ENCODE data around the gene KDSR.

Gene KDSR

DNA sequence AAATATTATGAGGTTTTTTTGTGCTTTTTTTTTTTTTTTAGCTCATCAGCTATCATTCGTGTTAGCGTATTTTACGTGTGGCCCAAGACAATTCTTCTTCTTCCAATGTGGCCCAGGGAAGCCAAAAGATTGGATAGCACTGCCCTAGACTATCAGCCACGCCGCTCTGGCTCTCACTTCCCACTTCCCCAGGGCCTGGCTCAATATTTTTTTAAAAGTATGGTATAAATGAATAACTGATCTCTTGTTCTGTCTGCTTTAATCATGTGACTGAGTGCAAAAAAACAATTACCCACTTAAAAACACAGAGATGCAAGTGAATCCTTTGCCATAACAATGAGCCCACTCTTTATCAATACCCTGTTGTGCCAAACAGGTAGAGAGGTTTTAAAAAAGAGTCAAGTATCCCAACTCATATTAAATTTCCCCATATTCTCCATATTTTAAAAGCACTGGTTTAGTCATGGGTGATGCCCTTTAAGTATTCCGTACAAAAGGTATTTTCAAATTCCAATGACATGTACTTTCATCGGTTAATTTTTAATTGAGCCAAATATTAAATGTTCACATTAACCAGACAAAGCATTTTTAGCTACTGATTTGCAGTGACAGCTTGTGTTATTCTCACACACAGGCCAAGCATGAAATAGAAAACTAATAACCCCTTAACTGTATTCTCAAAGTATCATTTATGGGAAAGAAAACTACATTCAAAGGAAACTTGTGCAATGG, 60.0 kb downstream of the KDSR start:
- DNase-seq (ENCODE audit: low read depth): no peak

DNA sequence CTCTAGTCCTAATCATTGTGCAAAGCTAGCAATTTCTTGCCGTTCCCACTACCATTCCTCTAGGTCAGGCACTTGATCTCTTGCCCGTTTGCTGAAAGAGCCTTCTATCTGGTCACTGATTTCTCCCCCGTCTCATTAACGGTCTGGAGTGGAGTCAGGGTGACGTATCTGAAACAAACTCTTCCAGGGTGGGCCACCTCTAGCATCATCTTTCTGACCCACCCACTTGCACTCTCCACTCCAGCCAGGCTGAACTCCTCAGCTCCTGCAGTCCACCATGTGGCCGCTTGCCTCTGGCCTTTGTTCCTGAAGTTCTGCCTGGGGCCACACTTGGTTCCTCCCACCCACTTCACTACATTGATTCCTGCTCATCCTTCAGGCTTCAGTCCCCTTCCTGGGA, 60.8 kb downstream of the KDSR start:
- DNase-seq (ENCODE audit: low read depth): no peak

DNA sequence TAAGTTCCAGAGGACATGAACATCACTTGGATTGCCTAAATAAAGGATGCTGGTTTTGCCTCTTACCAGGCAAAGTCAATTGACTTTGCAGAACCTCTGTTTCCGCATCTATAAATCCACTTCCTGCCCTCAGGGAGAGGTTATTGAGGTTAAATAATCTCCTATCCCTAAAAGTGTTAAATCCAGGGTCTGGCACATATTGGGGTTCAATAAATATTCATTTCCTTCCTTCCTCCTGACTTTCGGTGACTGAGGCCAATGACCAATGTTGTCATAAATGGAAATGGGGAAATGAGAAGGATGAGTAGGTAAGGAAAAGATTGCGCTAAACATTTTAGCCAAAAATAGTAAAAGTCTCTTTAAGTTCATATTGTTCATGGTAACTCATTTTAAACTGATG, 63.5 kb downstream of the KDSR start:
- DNase-seq (ENCODE audit: low read depth): no peak

DNA sequence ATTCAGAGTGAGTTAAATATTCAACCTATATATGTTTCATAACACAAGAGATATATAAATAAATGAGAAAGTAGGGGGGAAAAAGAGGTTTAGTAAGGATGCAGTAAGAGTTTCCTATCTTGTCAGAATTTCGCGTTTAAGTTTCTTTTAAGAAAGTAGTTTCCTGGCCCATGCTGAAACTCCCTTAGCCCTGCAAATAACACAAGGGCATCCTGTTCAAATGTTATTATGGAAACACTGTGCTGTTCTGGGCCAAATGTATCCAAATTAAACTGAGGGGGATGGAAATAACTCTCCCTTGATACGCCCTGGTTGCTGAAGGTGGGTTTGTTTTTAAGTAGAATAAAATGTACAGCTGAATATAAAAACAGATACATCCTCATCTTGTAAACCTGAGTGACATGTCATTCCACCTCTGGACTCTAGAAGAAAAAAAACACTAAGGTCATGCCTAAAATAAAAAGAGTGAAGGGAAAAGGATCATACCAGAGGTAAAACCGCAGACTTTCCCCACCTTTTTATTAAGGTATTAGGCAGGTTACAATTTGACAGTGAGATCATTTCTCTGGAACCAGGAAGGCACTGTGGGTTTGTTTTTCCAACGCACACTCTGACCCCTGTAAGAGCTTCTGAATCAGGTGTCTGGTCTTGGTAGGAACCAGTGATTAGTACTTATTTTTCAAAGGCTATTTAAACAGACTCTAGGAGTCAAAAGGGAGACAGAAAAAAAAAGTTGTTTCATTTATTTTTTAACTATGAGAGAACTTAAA, 64.2 kb downstream of the KDSR start:
- no peak for DNase-seq (ENCODE audit: low read depth)

DNA sequence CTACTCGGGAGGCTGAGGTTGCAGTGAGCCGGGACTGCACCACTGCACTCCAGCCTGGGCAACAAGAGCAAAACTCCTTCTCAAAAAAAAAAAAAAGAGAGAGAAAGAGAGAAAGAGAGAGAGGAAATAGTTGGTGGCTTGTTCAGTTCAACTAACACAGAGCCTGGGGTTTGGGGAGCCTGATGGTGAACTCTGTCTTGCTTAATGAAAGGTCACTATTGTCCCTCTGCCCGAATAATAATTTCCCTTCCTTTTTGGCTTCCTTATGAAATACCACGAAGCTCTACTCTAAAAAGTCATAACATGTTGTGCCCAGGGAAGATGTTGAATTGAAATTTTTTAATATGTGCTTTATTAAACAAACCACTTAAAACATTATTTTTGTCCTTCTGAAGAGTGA, 64.8 kb downstream of the KDSR start:
- DNase-seq (ENCODE audit: low read depth): no peak

DNA sequence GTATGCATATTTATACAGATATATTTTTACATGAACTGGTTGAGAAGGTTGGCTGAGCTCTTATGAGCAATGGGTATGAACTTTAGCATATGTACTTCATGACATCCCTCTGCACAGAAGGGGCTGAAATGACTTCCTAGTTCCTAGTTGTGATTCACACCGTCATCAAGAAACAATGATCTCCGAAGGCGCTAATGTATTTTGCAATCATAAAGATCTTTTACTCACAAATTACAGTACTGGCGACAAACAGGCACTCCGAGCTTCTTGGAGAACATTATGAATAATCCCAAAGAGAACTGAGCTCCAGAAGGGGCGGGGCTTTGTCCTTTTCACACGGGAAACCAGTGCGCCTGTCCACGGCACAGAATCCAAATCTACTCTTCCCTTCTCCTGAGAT, 65.6 kb downstream of the KDSR start:
- DNase-seq (ENCODE audit: low read depth): no peak

DNA sequence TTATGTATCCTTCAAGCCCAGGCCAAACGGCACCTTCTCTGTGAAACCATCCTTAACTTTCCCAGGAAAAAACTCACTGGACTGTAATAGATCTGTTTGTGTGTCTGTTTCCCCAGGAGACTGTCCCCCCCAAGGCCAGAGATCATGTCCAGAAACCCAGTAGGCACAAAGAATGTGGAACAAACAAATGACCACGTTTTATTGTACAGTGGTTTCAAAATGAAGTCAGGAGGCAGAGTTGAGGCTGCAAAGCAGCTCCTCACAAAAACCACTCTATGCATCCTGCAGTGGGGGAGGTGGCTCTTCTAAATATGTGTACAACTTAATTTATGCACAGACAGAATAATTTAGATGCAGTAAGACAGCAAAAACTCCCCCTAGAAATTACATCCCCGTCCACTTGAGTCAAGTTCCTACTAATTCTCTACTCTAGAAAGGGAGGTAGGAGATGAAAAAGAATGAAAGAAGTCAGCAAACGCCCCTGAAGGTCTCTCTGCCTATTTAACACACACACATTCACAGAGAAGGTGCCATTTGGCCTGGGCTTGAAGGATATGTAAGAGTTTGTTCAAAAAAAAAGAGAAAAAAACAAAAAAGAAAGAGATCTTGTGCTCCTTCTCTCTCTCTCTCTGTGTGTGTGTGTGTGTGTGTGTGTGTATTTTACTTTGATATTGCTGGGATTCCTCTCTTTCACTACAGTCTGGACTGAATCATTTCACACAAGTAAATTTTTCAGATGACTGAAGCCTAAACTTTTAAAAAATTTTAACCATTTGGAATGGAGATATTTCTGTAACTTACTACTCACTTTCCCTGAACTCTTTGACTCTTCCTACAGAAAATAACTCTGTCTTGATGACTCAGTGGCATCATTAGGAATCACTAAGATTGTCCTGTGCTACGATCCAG, 66.9 kb downstream of the KDSR start:
- DNase-seq (ENCODE audit: low read depth): no peak

DNA sequence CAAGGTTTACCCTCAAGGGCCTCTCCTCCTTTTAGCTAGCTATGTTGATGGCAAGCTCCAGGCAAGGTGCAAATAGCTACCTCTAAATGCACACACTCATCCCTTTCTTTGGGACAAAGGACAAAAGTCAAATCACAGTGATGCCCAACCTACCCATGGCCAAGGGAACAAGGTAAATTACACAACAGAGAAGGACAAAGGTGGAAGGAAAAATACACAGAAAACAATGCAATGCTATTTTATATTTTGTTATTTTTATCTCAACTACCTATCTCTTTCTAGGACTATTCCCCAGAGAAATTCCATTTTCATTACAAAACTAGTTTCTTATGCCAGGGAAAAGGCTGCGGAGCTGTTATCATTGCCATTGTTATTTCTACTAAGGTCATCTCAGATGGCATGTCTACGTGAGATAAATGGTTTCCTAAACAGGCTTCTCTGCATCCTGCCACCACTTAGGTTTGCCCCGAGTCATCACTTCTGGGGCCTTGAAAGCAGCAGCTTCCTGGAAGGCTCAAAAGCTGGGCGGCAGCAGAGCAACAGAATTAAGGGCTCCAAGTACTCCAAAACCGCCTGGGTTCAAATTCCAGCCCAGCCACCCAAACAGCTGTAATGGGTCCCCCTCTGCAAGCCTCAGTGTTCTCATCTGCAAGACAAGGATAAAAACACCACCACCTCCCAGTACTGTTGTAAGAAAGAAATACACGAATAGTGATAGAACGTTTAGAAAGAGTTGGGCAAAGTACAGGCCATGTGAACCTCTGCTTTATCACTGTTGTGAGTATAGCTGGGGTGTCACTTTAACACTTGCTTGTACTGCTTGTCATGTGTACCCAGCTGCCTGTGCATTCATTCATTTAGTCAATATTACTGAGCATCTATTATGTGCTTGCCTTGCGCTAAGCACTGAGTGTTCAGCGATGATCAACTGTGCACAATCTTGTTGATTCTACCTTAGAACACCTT, 68.3 kb downstream of the KDSR start:
- DNase-seq (ENCODE audit: low read depth): no peak

DNA sequence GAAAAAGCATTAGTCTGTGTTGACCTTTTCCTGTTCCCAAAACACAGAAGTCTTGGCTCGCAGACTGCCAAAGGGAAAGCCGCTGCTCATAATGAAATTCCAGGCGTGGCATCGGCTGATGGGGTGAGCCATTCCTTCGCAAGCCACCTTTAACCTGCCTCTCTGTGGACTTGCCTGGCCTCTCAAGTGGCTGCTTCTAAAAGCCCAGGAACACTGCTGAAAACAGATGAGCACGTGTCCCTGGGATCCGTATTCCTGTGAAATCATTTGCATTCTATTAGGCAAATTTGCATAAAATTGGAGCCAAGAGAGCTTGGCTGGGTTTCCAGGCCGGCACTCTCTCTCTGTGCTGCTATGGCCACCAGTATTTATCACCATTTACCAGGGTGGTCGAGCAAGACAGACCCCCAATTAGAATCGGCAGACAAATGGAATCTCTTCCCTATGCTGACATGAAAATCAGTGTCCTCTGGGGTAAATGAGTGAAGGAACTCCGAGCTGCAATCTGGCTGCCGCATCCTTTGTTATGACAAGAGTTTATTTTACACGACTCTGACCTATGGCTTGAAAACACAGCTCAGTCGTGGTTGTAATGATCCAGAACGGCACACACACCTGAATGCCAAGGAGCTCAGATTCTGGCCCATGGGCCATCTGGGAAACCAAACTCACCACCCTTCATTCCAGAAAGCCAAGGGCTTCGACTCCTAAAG, 69.2 kb downstream of the KDSR start:
- DNase-seq (ENCODE audit: low read depth): no peak

DNA sequence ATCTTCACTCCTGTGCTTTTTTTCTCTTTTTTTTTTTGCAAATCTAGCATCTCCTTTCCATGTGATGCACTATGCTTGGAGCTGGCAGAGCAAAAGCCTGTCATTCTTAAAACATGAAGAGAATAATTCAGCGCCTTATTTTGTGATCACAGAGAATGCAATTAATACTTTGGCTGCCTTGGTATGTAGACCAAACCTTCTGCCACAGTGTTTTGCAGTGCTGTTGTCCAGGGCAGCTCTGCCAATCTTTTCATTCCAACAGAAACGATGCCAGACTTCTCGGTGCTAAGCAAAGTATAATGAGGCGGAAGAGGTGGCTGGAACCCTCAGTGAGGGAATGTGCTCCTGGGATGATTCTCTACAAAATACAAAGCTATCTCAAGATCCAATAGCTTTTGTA, 73.1 kb downstream of the KDSR start:
- DNase-seq (ENCODE audit: low read depth): no peak

DNA sequence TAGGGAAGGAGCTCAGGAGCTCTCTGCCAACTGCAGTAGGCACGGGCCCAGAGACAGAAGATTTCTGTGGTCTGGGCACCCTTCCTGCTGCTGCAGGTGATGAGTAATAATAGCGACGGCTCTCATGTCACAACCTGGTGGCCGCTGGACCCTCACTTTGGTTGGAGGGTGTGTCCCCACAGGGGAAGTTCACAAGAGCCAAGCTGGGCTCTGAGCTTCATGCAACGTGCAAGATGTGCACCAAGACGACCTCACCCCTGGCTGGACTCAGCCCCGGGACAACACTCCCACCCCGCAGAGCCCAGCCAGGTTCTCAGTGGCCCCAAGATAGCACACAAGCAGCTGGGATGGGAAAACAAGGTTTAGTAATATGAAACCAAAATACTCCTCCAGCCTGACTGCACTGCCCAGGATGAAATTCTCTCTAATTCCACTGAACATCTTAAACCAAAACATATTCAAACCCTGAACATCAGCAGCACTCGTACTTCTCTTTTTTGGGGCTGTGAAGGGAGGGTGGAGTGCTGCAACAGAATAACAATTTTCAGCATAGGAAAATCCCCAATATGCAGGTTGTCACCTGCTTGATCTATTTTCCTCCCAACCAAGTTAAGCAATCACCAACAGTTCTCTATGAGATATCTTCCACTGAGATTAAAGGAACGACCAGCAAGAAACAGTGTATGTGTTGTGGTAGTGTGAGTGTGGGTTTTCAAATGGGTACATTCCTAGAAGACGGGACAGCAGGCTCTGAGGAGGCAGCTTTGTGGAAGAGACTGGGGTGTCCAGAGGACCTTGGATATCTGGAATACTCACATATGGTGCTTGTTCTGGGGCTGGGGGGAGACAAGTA, 73.9 kb downstream of the KDSR start:
- no peak for DNase-seq (ENCODE audit: low read depth)

DNA sequence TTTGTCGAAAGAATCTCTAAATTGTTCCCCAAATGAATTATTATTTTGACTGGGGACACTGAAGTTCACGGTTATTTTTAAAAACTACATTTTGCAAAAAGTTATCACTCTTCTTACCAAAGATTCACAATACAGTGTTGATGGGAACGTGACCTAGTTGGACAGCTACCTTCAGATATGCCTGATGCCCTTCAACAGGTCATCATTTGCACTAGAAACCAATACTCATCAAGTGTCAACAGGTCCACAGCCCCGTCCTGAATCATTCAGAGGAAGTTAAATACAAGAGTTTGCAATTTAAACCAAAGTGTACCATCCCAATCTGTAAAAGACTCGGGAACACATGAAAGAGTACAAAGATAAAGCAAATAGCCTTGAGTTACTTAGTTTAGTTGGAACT, 75.7 kb downstream of the KDSR start:
- no peak for DNase-seq (ENCODE audit: low read depth)

DNA sequence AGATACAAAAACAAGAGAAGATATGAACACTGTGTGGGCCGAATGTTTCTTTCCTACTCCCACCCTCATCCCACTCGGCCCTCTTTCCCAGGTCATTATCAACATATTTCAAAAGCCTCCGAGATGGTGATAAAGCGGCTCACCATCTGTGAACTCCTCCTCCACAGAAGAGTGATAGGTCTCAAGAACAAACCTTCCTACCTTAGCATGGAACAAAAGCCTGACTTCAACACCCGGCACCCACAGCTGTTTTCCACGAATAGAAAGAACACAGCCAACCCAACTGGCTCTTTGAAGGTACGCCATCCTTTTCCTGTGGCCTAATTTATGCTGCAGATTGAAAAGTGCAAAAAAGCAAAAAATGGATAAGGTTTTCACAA, 76.2 kb downstream of the KDSR start:
- DNase-seq (ENCODE audit: low read depth): peak; percentile 14

DNA sequence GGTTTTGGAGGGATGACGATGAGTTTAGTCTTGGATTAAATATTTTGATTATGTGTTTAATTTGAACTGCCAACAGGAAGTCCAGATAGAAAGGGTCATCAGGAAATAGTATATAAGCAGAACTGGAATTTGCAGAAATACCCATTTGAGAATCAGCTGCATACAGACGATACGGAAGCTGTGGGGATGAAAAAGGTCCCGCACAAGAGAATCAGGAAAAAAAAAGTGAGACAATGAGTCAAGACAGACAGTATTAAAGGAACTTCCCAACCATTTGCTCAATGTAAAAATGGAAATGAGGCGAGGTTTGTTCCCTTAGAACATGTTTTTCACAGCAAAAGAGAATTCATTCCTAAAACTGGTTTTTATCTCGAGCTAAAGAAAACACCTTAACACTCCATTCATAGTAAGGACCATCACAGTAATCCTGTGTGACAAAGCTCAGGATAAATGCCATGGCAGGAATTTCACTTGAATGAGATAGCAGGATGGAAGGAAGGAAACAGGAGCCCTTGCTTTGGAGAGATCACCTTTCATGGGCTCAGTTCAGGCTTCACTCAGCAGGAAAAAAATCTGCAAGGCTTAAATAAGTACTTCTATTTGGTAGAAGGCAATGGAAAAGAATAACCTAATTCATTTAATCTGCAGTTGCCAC, 76.7 kb downstream of the KDSR start:
- no peak for DNase-seq (ENCODE audit: low read depth)

DNA sequence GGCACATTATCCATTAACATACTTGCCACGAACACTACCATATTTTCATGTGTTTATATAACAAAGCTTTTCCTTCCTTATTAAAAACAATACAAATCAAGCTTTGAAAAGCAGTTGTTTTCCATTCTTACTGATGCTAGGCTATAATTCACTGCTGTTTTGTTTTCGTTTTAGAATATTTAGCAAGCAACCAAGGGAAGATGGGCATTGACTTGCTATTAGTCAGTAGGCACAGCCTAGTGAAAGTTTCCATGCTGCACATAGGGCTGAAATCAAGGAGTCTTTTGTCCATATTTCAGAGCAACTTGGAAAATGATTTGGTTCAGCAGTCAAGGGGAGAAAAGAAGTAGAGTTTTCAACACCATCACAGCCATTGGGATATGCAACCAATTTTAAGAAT, 78.7 kb downstream of the KDSR start:
- DNase-seq (ENCODE audit: low read depth): no peak

DNA sequence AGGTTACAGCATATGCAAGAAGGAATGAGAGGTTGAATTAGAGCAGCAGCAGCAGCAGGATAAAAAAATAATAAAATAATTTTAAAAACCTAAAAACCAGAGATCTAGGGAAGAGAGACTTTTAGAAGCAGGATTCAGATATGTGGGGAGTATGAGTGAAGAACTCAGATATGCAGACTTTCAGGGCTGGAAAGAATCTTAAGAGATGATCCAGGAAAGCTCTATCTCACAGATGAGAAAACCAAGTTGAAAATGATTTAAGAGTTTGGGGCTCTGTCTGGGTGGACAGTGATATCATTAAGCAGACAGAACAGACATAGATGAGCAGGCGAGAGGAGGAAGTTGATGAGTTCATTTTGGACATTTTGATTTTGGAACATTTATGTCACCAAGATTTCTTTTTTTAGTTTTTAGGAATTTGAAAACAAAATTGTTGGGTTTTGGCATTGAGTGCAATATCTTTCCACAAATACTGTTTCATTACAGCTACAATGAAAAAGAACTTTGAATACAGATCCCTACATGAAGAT, 79.2 kb downstream of the KDSR start:
- no peak for DNase-seq (ENCODE audit: low read depth)

DNA sequence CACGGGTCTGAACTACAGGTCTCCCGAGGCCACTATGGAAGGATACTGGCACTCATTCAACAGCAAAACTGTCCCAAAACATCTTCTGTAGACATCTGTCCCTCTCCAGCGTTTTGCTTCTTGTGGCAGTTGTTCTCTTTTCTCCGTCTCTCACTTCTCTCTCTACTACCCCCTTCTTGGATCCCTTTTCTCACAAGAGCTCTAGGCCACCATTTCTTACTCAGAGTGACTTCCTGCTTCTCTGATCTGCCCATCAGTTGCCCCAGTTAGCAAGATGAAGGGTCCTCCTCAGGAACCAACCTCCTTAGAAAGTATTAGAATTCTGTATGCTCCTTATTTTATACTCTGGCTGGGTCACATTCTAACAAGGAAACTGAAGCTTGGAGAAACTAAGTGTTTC, 80.1 kb downstream of the KDSR start:
- no peak for DNase-seq (ENCODE audit: low read depth)

DNA sequence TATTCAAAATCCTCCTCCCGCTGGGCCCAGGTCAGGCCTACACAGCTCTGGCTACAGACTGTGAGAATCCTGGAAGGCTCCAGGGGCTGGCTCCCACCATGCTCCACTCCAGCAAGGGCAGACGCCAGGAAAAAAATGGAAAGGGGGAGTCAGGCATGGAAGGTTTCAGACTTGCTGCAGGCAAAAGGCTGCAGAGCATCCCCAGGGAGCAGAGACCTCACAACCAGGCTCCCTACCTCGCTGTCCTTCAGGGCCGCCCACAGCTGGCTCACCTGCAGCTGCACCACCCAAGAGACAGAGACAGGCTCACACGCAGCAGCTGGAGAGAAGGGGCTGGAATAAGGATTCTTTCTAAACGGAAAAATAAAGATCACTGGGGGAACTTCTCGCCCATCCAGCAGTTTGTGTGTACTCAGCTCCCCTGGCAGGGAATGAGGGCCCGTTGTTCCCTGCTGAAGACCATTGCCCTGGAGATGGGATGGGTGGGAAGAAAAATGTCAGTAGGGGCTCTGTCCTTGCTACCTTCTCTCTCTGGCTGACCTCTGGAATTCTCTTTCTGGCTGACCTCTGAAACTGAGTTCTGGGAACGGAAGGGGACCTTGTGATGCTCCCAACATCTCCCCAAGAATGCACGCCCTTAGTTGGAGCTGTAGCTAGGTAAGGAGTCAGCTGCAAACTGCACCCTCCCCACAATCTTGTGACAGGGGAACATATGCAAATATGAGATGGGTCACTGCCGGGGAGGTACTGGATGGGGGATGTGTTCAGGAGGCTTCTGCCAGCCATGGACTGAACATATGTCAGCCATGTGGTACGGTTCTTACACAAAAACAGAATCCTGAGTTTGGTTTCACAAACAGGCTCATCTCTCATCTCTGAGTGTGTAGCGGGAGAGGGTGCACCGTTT, 81.9 kb downstream of the KDSR start:
- DNase-seq (ENCODE audit: low read depth): no peak

Data from T follicular helper cell (primary cell).